H1 (cell line): ENCODE measurements around the gene CD4.

ENCODE experiments used
- ATF3 ChIP-seq: IDR thresholded peaks from 2 replicates; pipeline ENCODE4 v1.6.1; 2011; ENCODE audit warnings: low read depth, mild to moderate bottlenecking, low read length; ENCODE audit not compliant: insufficient read depth
- CHD1 ChIP-seq: IDR thresholded peaks from 2 replicates; pipeline ENCODE4 v1.6.1; 2012; ENCODE audit warnings: low read depth, low read length, improper control_type of control experiment
- HDAC6 ChIP-seq: IDR thresholded peaks from one replicate; pipeline ENCODE4 v1.7.1; 2012; ENCODE audit warnings: low read depth, mild to moderate bottlenecking, inconsistent platforms, low read length, moderate library complexity
- RAD21 ChIP-seq, 2 experiments: IDR thresholded peaks in 1 of 2; conservative IDR thresholded peaks in 1 of 2; 2 replicates each; pipeline ENCODE4 v1.6.1; 2011; ENCODE audit warnings: low read depth in 2 of 2, low read length in 2 of 2, improper control_type of control experiment in 1 of 2, inconsistent platforms in 1 of 2, mild to moderate bottlenecking in 1 of 2, moderate library complexity in 1 of 2
- ZNF274 ChIP-seq: IDR thresholded peaks from 2 replicates; pipeline ENCODE4 v1.7.0; 2012; ENCODE audit warnings: low read length, borderline replicate concordance; ENCODE audit errors: extremely low read depth

GRCh38 chr12:6788972-6789924, at the start of gene CD4:
- TF ChIP-seq ATF3 (no peak), RAD21 (IDR thresholded peaks at IDR 0.05 in 1 of 2, conservative IDR thresholded peaks at IDR 0.05 in 1 of 2; ENCODE audit: low read depth in 2 of 2, low read length in 2 of 2) (no peak), HDAC6 (no peak), CHD1 (no peak), ZNF274 (no peak)
